Melanocyte of skin (primary cell): ENCODE results near the gene SLC35G2. TPM values are rescaled to one million over a fixed set of nuclear protein-coding genes. Genes with fewer than 3 reads are reported as not detected.

Experiments used
- total RNA-seq, 2 donors: library from RNA; depleted of rRNA; stranded (reverse); fragments of >200 nt; gene quantifications; 2 replicates each; pipeline ENCODE4 v1.2.3, GENCODE V29; 2012

Gene SLC35G2
- 1 to 10 TPM; 1.7 to 2.7 TPM for total RNA-seq

DNA sequence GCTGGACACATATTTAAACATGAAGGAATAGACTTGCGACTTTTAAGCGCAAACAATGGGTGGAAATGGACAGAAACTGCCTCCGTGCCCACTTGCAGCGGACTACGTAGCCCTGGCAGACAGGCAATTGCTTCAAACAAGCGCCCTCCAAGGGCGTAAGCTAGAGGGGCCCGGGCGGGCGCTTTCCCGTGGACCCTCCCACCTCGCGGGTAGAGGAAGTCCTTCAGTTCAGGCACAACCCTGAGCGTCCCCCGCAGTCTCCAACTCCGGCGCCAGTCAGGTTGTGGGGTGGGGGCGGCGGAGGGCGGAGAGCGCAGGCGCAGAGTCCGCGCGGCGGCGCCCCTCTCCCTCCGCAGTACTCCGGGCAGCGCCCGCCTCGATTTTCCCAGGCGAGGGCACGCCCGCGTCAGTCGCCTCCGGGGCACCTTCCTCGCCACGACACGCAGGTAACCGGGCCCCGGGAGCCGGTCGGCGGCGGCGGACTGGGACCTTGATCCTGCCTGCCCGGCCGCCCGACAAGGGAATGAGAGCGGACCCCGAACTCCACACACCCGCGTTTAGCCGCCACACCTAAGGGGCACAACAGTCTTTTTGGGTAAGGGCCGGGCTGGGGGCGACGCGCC, at the start of gene SLC35G2:
TSS of gene SLC35G2 (plus strand) at position 358 of the 623 bp plus-strand sequence. CDS start 35,335 bp downstream, outside the sequence.

DNA sequence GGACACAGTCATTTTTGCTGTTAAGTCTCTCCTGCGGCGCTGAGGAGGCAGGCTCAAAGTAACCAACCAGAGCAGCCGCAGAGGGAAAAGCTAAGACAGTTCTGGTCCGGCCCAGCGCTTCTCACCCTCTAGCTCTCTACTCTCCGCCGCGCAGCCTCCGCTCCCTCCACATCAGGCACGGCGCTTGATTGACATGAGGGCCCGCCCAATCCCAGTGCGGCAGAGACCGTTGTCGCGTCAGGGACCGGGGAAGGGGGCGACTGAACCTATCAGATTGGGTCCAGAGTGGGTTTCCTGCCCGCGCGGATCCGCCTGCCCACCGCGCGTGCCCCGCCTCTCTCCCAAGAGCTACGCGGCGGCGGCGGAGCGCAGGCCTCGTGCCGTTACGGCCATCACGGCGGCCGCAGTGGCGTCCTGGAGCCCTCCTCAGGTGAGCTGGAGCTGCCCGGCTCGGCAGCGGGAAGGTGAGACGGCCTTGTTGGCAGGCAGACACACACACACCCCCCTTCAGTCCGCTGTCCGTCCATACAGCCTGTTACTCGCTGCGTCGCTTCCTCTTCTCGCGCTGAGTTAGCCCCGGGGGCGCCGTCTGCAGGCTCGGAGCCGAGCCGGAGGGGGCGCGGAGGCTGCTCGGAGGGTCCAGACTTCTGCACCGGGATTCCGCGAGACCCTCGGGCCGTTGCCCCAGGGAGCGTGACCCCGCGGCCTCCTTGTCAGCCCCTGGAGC, 43.1 kb downstream of the SLC35G2 start, which contains the start of gene NCK1:
TSS of gene NCK1 (plus strand) at position 319 of the 727 bp plus-strand sequence. CDS start 65,794 bp downstream, outside the sequence.

Other genes starting within 250 kb of the SLC35G2 start
- gene STAG1, start 66.7 kb upstream of the SLC35G2 start, total RNA-seq = 10 to 100 TPM; 18.2 to 22.0 TPM
- 10 to 100 TPM; 40.3 to 43.3 TPM for gene NCK1, start 43.1 kb downstream of the SLC35G2 start, total RNA-seq
- gene IL20RB, start 138.9 kb downstream of the SLC35G2 start, total RNA-seq = under 1 TPM; 0.67 to 0.69 TPM